Measurements from ENCODE around the gene CSF3R. TPM values are rescaled to one million over a fixed set of nuclear protein-coding genes. Genes with fewer than 3 reads are reported as not detected.
A peak's percentile ranks its signal among the peaks of the same experiment; 100 is the strongest.

Gene CSF3R
- total RNA-seq, 1 donor, result not detected

GRCh38 chr1:36520771-36521420 lies 38.2 kb upstream of the CSF3R start:
- no peak for TF ChIP-seq CTCF (IDR thresholded peaks at IDR 0.05; ENCODE audit: insufficient read depth, low read length)
- no peak overlapping the region for H3K4me3 ChIP-seq (ENCODE audit: low read depth, low read length)
- DNase-seq (ENCODE audit: low read depth), result no peak

- TF ChIP-seq CTCF (IDR thresholded peaks at IDR 0.05; ENCODE audit: insufficient read depth, low read length), result no peak
- H3K4me3 ChIP-seq (ENCODE audit: low read depth, low read length), result no peak overlapping the region
- no peak for DNase-seq (ENCODE audit: low read depth)
These were observed 37.3 kb upstream of the CSF3R start for GRCh38 chr1:36520056-36520455.

- no peak for DNase-seq (ENCODE audit: low read depth)
- no peak for TF ChIP-seq CTCF (IDR thresholded peaks at IDR 0.05; ENCODE audit: insufficient read depth, low read length)
- H3K4me3 ChIP-seq (ENCODE audit: low read depth, low read length), result no peak overlapping the region
These were observed 34.5 kb upstream of the CSF3R start for GRCh38 chr1:36517011-36517771.

GRCh38 chr1:36516372-36517010 lies 33.8 kb upstream of the CSF3R start:
- peak; percentile 84 for TF ChIP-seq CTCF (IDR thresholded peaks at IDR 0.05; ENCODE audit: insufficient read depth, low read length)
- H3K4me3 ChIP-seq (ENCODE audit: low read depth, low read length), result no peak overlapping the region
- peak; percentile 53 for DNase-seq (ENCODE audit: low read depth)

- no peak for TF ChIP-seq CTCF (IDR thresholded peaks at IDR 0.05; ENCODE audit: insufficient read depth, low read length)
- DNase-seq (ENCODE audit: low read depth), result no peak
- no peak overlapping the region for H3K4me3 ChIP-seq (ENCODE audit: low read depth, low read length)
These were observed 32.8 kb upstream of the CSF3R start for GRCh38 chr1:36515315-36516138.

GRCh38 chr1:36514501-36514900 lies 31.8 kb upstream of the CSF3R start:
- TF ChIP-seq CTCF (IDR thresholded peaks at IDR 0.05; ENCODE audit: insufficient read depth, low read length), result no peak
- H3K4me3 ChIP-seq (ENCODE audit: low read depth, low read length), result no peak overlapping the region
- DNase-seq (ENCODE audit: low read depth), result no peak

Measured in fibroblast of the aortic adventitia (primary cell).